Activated CD4-positive, alpha-beta T cell treated with anti-CD3 and anti-CD28 coated beads, Interleukin-2, amount 10 ng/mL, durations not matched to agents 24 days and 14 days (primary cell): ENCODE results near the gene CEP290. TPM values are rescaled to one million over a fixed set of nuclear protein-coding genes. Genes with fewer than 3 reads are reported as not detected.
"Not testable (repeated sequence)": the region's sequence is repeated elsewhere in the genome, so short reads cannot be mapped to it uniquely, and the experiment has no call there.

Experiments used
- DNase-seq: peaks from one replicate; pipeline ENCODE4 v3.0.0; 2022
- H3K27ac Mint-ChIP-seq: one replicate; pipeline ENCODE4 v1.8.0; 2022; ENCODE audit warnings: mild to moderate bottlenecking, mixed read lengths
- H3K27me3 Mint-ChIP-seq: one replicate; pipeline ENCODE4 v1.8.0; 2022; ENCODE audit warnings: mixed read lengths
- H3K36me3 Mint-ChIP-seq: one replicate; pipeline ENCODE4 v1.8.0; 2022; ENCODE audit warnings: low read depth, mild to moderate bottlenecking, mixed read lengths
- H3K4me1 Mint-ChIP-seq: one replicate; pipeline ENCODE4 v1.8.0; 2021; ENCODE audit warnings: mixed read lengths
- H3K4me3 Mint-ChIP-seq: one replicate; pipeline ENCODE4 v1.8.0; 2022; ENCODE audit warnings: mild to moderate bottlenecking, moderate library complexity, mixed read lengths
- H3K9me3 Mint-ChIP-seq: one replicate; pipeline ENCODE4 v1.8.0; 2021; ENCODE audit warnings: mixed read lengths
- intact Hi-C: fragments of 100-400 bp; cut with micrococcal nuclease; formaldehyde crosslinking; loops from one replicate; pipeline ENCODE4 v1.15.1; 2023
- total RNA-seq: library from RNA; stranded (reverse); gene quantifications from 2 replicates; pipeline ENCODE4 v1.2.3, GENCODE V29; 2022

Gene CEP290
- total RNA-seq, 1 donor from 2014 or later: 17.9 TPM

- Mint-ChIP-seq H3K36me3 (peaks cover 27% of the 10 kb centered on the region), H3K27ac (no peak overlapping the region), H3K9me3 (no peaks in the 10 kb centered on the region), H3K4me1 (peaks cover 2% of the 10 kb centered on the region), H3K4me3 (no peak overlapping the region), H3K27me3 (no peaks in the 10 kb centered on the region)
- intact Hi-C loops: loop anchor here (5.0 kb wide), 1 partner anchor 246 kb away; no protein-coding TSS in a partner anchor
- no peak for DNase-seq
Observed at GRCh38 chr12:88056571-88056970, 85.3 kb downstream of the CEP290 start.

DNA sequence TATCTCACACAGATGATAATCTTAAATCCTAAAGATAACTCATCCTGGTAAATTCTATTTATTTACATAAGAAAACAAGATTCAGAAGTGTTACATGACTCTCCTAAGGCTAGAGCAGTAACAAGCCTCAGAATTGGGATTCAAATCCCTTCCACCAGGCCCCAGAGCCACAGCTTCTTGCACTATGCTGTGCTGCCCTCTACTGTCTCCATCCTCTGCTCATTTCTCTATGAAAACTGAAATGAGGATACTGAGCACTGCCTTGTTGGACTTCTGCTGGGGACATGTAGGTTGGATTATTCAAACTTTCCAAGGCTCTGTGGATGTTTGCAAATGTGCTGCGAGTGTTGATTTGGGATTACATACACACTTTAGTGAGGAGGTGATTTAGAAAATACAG, 89.2 kb downstream of the CEP290 start:
- intact Hi-C loops: no loop called here
- Mint-ChIP-seq H3K4me1 (peaks cover 2% of the 10 kb centered on the region), H3K9me3 (no peaks in the 10 kb centered on the region), H3K36me3 (peaks cover 26% of the 10 kb centered on the region), H3K4me3 (no peak overlapping the region), H3K27me3 (no peaks in the 10 kb centered on the region), H3K27ac (no peak overlapping the region)
- DNase-seq: peak; percentile 70

GRCh38 chr12:88044035-88044434, 97.9 kb downstream of the CEP290 start:
- Mint-ChIP-seq H3K4me3 (no peak overlapping the region), H3K27me3 (no peaks in the 10 kb centered on the region), H3K36me3 (peaks cover 51% of the 10 kb centered on the region), H3K27ac (no peak overlapping the region), H3K4me1 (peaks cover 9% of the 10 kb centered on the region), H3K9me3 (no peaks in the 10 kb centered on the region)
- DNase-seq: no peak
- intact Hi-C loops: no loop called here

- H3K4me3 Mint-ChIP-seq: no peak overlapping the region
Observed at GRCh38 chr12:88037770-88038169, 104.1 kb downstream of the CEP290 start.

GRCh38 chr12:88036353-88036965, 105.4 kb downstream of the CEP290 start:
- Mint-ChIP-seq H3K4me3 (peak overlapping the region; percentile 99), H3K36me3 (peaks cover 23% of the 10 kb centered on the region), H3K27me3 (no peaks in the 10 kb centered on the region), H3K9me3 (no peaks in the 10 kb centered on the region), H3K27ac (peak overlapping the region; percentile 98), H3K4me1 (peaks cover 40% of the 10 kb centered on the region)
- intact Hi-C loops: loop anchor here (5.0 to 10.0 kb wide), 2 partner anchors 266 to 358 kb away; no protein-coding TSS in a partner anchor
- no peak for DNase-seq

More at GRCh38 chr12:88037770-88038169, 104.1 kb downstream of the CEP290 start:
- H3K36me3 Mint-ChIP-seq: peaks cover 28% of the 10 kb centered on the region
- intact Hi-C loops: loop anchor here (5.0 to 10.0 kb wide), 2 partner anchors 265 to 357 kb away; no protein-coding TSS in a partner anchor
- no peak overlapping the region for H3K27ac Mint-ChIP-seq
- no peaks in the 10 kb centered on the region for H3K27me3 Mint-ChIP-seq
- no peaks in the 10 kb centered on the region for H3K9me3 Mint-ChIP-seq
- no peak for DNase-seq
- H3K4me1 Mint-ChIP-seq: peaks cover 40% of the 10 kb centered on the region

DNA sequence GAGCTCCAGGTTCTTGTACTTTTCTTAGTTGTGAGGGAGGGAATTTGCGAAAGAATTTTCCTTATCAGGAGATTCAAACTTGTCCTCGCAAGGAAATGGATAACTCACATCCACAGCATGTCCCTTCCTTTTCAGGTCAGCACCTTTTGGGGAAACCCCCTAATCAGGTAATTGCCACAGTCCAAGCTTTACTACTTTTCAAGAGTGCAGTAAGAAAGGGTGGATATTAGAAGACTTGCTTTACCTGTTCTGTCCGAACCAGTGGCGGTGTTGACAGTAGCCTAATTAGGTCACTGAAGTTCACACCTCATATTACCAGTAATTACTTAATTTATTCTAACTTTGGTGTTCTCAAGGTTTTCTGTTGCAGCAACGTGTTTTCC, 106.0 kb downstream of the CEP290 start:
- H3K36me3 Mint-ChIP-seq: peaks cover 19% of the 10 kb centered on the region
- H3K27ac Mint-ChIP-seq: peak overlapping the region; percentile 98
- H3K4me1 Mint-ChIP-seq: peaks cover 40% of the 10 kb centered on the region
- no peaks in the 10 kb centered on the region for H3K27me3 Mint-ChIP-seq
- H3K4me3 Mint-ChIP-seq: peak overlapping the region; percentile 99
- H3K9me3 Mint-ChIP-seq: no peaks in the 10 kb centered on the region
- DNase-seq: no peak
- intact Hi-C loops: loop anchor here (1.0 to 10.0 kb wide), 4 partner anchors 106 to 1488 kb away; partner anchors contain the start of genes CEP290, GALNT4 and TMTC3

DNA sequence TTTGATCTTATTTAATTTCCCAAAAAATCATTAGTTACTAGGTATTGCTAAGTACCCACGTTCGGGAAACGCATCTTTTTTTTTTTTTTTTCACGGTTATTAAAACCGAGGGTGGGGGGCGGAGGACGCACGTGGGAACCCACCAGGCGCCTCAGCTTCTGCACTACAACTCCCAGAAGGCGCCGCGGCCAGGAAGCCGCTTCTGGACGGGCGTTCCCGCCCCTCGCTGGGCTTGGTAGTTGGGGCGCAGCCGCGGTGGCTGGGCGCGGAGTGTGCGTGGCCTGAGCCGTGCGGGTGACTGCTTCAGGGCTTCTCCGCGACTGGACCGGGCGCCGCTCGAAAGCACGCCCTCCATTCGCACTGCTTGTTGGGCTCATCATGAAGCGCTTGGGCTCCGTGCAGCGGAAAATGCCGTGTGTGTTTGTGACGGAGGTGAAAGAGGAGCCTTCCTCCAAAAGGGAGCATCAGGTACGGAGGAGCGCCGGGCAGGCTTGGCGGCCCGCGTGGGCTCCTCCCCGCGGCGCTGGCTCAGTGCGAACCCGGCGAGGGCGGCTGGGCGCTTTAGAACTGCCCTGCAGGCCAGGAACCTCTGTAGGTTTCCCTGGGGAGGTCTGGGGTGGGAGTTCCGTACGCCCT, 106.5 kb downstream of the CEP290 start:
- no peaks in the 10 kb centered on the region for H3K9me3 Mint-ChIP-seq
- intact Hi-C loops: loop anchor here (1.0 to 10.0 kb wide), 4 partner anchors 107 to 1489 kb away; partner anchors contain the start of genes CEP290, GALNT4 and TMTC3
- peak; percentile 97 for DNase-seq
- H3K36me3 Mint-ChIP-seq: peaks cover 17% of the 10 kb centered on the region
- H3K4me1 Mint-ChIP-seq: peaks cover 40% of the 10 kb centered on the region
- H3K27ac Mint-ChIP-seq: peak overlapping the region; percentile 98
- peak overlapping the region; percentile 99 for H3K4me3 Mint-ChIP-seq
- H3K27me3 Mint-ChIP-seq: no peaks in the 10 kb centered on the region

DNA sequence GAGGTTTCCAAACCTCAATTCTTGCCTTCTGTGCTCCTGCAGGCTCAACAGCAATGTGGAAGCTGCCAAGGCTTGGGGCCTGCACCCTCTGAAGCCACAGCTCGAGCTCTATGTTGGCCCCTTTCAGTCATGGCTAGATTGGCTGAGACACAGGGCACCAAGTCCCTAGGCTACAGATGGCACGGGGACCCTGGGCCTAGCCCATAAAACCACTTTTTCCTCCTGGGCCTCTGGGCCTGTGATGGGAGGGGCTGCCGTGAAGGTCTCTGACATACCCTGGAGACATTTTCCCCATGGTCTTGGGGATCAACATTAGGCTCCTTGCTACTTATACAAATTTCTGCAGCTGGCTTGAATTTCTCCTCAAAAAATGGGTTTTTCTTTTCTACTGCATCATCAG, 110.7 kb downstream of the CEP290 start:
- intact Hi-C loops: loop anchor here (10.0 kb wide), 1 partner anchor 364 kb away; no protein-coding TSS in a partner anchor
- peaks cover 13% of the 10 kb centered on the region for H3K4me1 Mint-ChIP-seq
- not testable (repeated sequence) for DNase-seq, H3K9me3 Mint-ChIP-seq, H3K27ac Mint-ChIP-seq, H3K36me3 Mint-ChIP-seq, H3K4me3 Mint-ChIP-seq, H3K27me3 Mint-ChIP-seq

- H3K4me1 Mint-ChIP-seq: peaks cover 5% of the 10 kb centered on the region
- no peak within 1 kb of the TSS for H3K27ac Mint-ChIP-seq
- no peak within 1 kb of the TSS for H3K4me3 Mint-ChIP-seq
- H3K27me3 Mint-ChIP-seq: peaks cover 15% of the 10 kb centered on the region
- no peaks in the 10 kb centered on the region for H3K36me3 Mint-ChIP-seq
- intact Hi-C loops: no loop called here
- DNase-seq: no peak
- no peaks in the 10 kb centered on the region for H3K9me3 Mint-ChIP-seq
Observed at GRCh38 chr12:88029093-88029665, 112.7 kb downstream of the CEP290 start, which contains the start of gene C12orf50. TSS of gene C12orf50 (minus strand) at chr12:88029401. CDS start at chr12:88026962, 2,439 bp downstream.

GRCh38 chr12:88026196-88026595, 115.7 kb downstream of the CEP290 start:
- Mint-ChIP-seq H3K4me3 (no peak overlapping the region), H3K36me3 (no peaks in the 10 kb centered on the region), H3K9me3 (no peaks in the 10 kb centered on the region), H3K27ac (no peak overlapping the region), H3K4me1 (no peaks in the 10 kb centered on the region), H3K27me3 (peaks cover 22% of the 10 kb centered on the region)
- intact Hi-C loops: no loop called here
- DNase-seq: no peak

DNA sequence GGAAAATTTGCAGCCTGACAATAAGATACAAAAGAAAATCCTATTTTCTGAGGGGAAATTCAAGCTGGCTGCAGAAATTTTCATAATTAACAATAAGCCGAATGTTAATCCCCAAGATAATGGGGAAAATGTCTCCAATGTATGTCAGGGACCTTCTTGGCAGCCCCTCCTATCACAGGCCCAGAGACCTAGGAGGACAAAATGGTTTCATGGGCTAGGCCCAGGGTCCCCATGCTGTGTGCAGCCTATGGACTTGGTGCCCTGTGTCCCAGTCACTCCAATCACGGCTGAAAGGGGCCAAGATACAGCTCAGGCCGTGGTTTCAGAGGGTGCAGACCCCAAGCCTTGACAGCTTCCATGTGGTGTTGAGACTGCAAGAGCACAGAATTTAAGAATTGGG, 123.9 kb downstream of the CEP290 start:
- Mint-ChIP-seq H3K4me1 (no peaks in the 10 kb centered on the region), H3K4me3 (no peak overlapping the region), H3K27me3 (peaks cover 9% of the 10 kb centered on the region), H3K36me3 (no peaks in the 10 kb centered on the region), H3K27ac (no peak overlapping the region), H3K9me3 (peaks cover 10% of the 10 kb centered on the region)
- intact Hi-C loops: no loop called here
- no peak for DNase-seq

DNA sequence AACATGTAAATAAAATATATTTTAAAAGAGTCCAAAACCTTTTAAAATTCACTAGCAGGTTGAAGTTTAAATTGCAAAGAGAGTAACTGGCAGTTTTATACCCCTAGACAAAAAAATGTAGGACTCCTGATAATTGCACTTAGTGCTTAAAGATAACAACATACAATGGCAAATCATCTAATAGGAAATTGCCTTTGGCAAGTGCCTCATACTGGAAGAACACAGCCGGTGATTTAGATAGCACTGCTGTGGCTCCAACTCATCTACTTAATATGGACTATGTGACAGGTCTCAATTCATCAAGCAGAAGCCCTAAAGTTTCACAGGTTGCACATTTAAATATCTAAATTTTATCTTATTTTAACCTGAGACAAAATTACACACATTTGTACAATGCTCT, 126.1 kb downstream of the CEP290 start:
- H3K36me3 Mint-ChIP-seq: no peaks in the 10 kb centered on the region
- no peak overlapping the region for H3K4me3 Mint-ChIP-seq
- intact Hi-C loops: no loop called here
- H3K27me3 Mint-ChIP-seq: peaks cover 2% of the 10 kb centered on the region
- no peak overlapping the region for H3K27ac Mint-ChIP-seq
- no peaks in the 10 kb centered on the region for H3K4me1 Mint-ChIP-seq
- DNase-seq: no peak
- peaks cover 10% of the 10 kb centered on the region for H3K9me3 Mint-ChIP-seq

- no peak for DNase-seq
- Mint-ChIP-seq H3K4me1 (no peaks in the 10 kb centered on the region), H3K9me3 (no peaks in the 10 kb centered on the region), H3K27me3 (peaks cover 2% of the 10 kb centered on the region), H3K27ac (no peak overlapping the region), H3K36me3 (no peaks in the 10 kb centered on the region), H3K4me3 (no peak overlapping the region)
- intact Hi-C loops: no loop called here
Observed at GRCh38 chr12:88011755-88012154, 130.1 kb downstream of the CEP290 start.

DNA sequence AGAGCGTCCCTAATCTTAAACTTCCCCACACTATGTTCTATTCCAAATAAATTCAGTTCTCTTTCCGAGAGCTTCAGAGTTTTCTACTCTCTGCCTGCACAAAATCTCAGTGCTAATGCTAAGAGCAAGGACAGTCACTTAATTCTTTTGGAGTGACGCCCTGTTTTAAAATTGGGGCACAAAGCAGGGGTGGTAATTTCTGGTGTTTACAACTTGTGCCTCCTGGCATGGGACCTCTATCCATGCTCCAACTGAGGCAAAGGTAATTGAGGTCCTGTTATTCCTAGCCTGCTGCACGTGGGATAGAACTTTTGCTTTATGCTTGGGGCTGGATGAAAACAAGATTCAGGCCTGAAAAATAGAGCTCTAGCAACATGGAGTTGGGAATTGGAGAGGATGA, 135.5 kb downstream of the CEP290 start:
- Mint-ChIP-seq H3K27me3 (peaks cover 2% of the 10 kb centered on the region), H3K9me3 (no peaks in the 10 kb centered on the region), H3K4me3 (no peak overlapping the region), H3K4me1 (no peaks in the 10 kb centered on the region), H3K36me3 (no peaks in the 10 kb centered on the region), H3K27ac (no peak overlapping the region)
- no peak for DNase-seq
- intact Hi-C loops: no loop called here
